DOHH2 (cell line): Measurements from ENCODE around the gene TEX26.
A peak's percentile ranks its signal among the peaks of the same experiment; 100 is the strongest.

Experiments used
- CTCF ChIP-seq: fragments of 200-600 bp; sonication (generic); IDR thresholded peaks from one replicate; pipeline ENCODE4 v1.5.1; 2014; ENCODE audit warnings: antibody characterized with exemption, mild to moderate bottlenecking, low read depth, low read length; ENCODE audit not compliant: poor library complexity, severe bottlenecking
- EZH2phosphoT487 ChIP-seq: fragments of 200-600 bp; sonication (generic); IDR thresholded peaks from 2 replicates; pipeline ENCODE4 v1.6.1; 2017; ENCODE audit warnings: borderline replicate concordance, mild to moderate bottlenecking, antibody characterized with exemption, low read length, moderate library complexity, mixed read lengths

DNA sequence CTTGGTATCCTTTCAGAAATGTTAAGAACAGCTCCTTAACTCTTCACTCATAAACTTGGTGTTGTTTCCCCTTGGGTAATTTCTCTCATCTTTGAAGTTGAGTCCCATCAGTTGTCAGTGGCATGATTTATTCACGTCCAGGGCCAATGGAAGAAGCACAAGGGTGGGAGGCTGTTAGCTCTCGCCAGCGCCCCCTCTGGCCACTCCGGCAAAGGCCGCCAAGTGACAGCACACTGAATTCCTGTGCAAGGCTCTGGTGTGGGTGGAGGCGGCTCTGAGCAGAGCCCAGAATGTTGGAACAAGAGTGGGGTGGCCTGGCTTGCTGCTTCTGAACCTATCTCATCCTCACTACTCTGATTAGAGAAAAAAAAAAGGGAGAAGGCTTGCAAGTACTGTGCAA lies 39.5 kb upstream of the TEX26 start:
- TF ChIP-seq CTCF = peak; percentile 51
- TF ChIP-seq EZH2phosphoT487 = no peak
